H9 (cell line): Measurements from ENCODE around the gene STK25. TPM values are rescaled to one million over a fixed set of nuclear protein-coding genes. Genes with fewer than 3 reads are reported as not detected.

Source experiments
- DNase-seq: peaks from one replicate; pipeline ENCODE4 v3.0.0-alpha.2; 2017
- H2AFZ ChIP-seq: one replicate; pipeline ENCODE4 v1.6.1; 2013; ENCODE audit warnings: mild to moderate bottlenecking, low read length, control low read depth, moderate library complexity
- H2AK5ac ChIP-seq: 2 replicates; pipeline ENCODE4 v1.6.1; 2013; ENCODE audit warnings: low read length, control low read depth, mixed read lengths; ENCODE audit not compliant: insufficient read length
- H2BK120ac ChIP-seq: one replicate; pipeline ENCODE4 v1.6.1; 2013; ENCODE audit warnings: low read depth, mild to moderate bottlenecking, low read length, control low read depth, inconsistent platforms; ENCODE audit not compliant: poor library complexity, severe bottlenecking
- H2BK12ac ChIP-seq: 2 replicates; pipeline ENCODE4 v1.6.1; 2013; ENCODE audit warnings: low read length, control low read depth, mixed read lengths, low read depth; ENCODE audit not compliant: insufficient read length
- H2BK15ac ChIP-seq: 2 replicates; pipeline ENCODE4 v1.6.1; 2013; ENCODE audit warnings: low read depth, low read length, control low read depth
- H2BK20ac ChIP-seq: one replicate; pipeline ENCODE4 v1.6.1; 2013; ENCODE audit warnings: low read depth, mild to moderate bottlenecking, low read length, control low read depth, inconsistent platforms; ENCODE audit not compliant: poor library complexity, severe bottlenecking
- H2BK5ac ChIP-seq: 2 replicates; pipeline ENCODE4 v1.6.1; 2013; ENCODE audit warnings: low read length, control low read depth, mixed read lengths; ENCODE audit not compliant: insufficient read length
- H3K14ac ChIP-seq: 2 replicates; pipeline ENCODE4 v1.6.1; 2013; ENCODE audit warnings: low read length, control low read depth; ENCODE audit not compliant: insufficient read depth
- H3K18ac ChIP-seq: 2 replicates; pipeline ENCODE4 v1.6.1; 2013; ENCODE audit warnings: low read depth, mild to moderate bottlenecking, mixed read lengths, low read length, control low read depth; ENCODE audit not compliant: insufficient read length
- H3K23ac ChIP-seq: 2 replicates; pipeline ENCODE4 v1.6.1; 2013; ENCODE audit warnings: low read length, control low read depth, mixed read lengths, low read depth; ENCODE audit not compliant: insufficient read length
- H3K23me2 ChIP-seq: 2 replicates; pipeline ENCODE4 v1.6.1; 2013; ENCODE audit warnings: low read depth, mild to moderate bottlenecking, mixed read lengths, low read length, control low read depth; ENCODE audit not compliant: insufficient read length, poor library complexity, severe bottlenecking
- H3K27ac ChIP-seq: 2 replicates; pipeline ENCODE4 v1.5.1; 2013; ENCODE audit warnings: low read length, control low read depth, mixed read lengths, low read depth; ENCODE audit not compliant: insufficient read length
- H3K27me3 ChIP-seq: 2 replicates; pipeline ENCODE4 v1.6.1; 2013; ENCODE audit warnings: low read length, control low read depth, inconsistent platforms; ENCODE audit not compliant: insufficient read depth
- H3K4ac ChIP-seq: 2 replicates; pipeline ENCODE4 v1.6.1; 2013; ENCODE audit warnings: low read depth, mild to moderate bottlenecking, control low read depth, inconsistent platforms, low read length, moderate library complexity
- H3K4me1 ChIP-seq: 2 replicates; pipeline ENCODE4 v1.6.1; 2013; ENCODE audit warnings: low read length, control low read depth, inconsistent platforms; ENCODE audit not compliant: insufficient read depth
- H3K4me2 ChIP-seq: 2 replicates; pipeline ENCODE4 v1.6.1; 2013; ENCODE audit warnings: low read length, control low read depth, mixed read lengths; ENCODE audit not compliant: insufficient read length, insufficient read depth
- H3K56ac ChIP-seq: 2 replicates; pipeline ENCODE4 v1.6.1; 2013; ENCODE audit warnings: low read depth, mild to moderate bottlenecking, mixed read lengths, low read length, control low read depth; ENCODE audit not compliant: insufficient read length
- H3K79me1 ChIP-seq: 2 replicates; pipeline ENCODE4 v1.6.1; 2013; ENCODE audit warnings: low read depth, mild to moderate bottlenecking, moderate library complexity, low read length, control low read depth, inconsistent platforms; ENCODE audit not compliant: insufficient read depth, poor library complexity, severe bottlenecking
- H3K79me2 ChIP-seq: 2 replicates; pipeline ENCODE4 v1.6.1; 2013; ENCODE audit warnings: low read length, control low read depth, inconsistent platforms; ENCODE audit not compliant: insufficient read depth
- H3K9ac ChIP-seq: 2 replicates; pipeline ENCODE4 v1.6.1; 2013; ENCODE audit warnings: low read length, control low read depth, mixed read lengths; ENCODE audit not compliant: insufficient read length; ENCODE audit errors: extremely low read depth
- H3K9me3 ChIP-seq: one replicate; pipeline ENCODE4 v1.6.1; 2013; ENCODE audit warnings: low read depth, low read length, inconsistent platforms; ENCODE audit not compliant: control insufficient read depth
- H3T11ph ChIP-seq: one replicate; pipeline ENCODE4 v1.6.1; 2013; ENCODE audit warnings: mild to moderate bottlenecking, low read length, control low read depth, inconsistent platforms
- H4K20me1 ChIP-seq: one replicate; pipeline ENCODE4 v1.6.1; 2013; ENCODE audit not compliant: control insufficient read depth, insufficient read length, insufficient read depth
- H4K5ac ChIP-seq: 2 replicates; pipeline ENCODE4 v1.6.1; 2013; ENCODE audit warnings: low read depth, mild to moderate bottlenecking, mixed read lengths, low read length, control low read depth; ENCODE audit not compliant: insufficient read length
- H4K8ac ChIP-seq: replicated peaks from 2 replicates; pipeline ENCODE4 v1.6.1; 2013; ENCODE audit warnings: low read length, control low read depth, mixed read lengths, low read depth; ENCODE audit not compliant: insufficient read length
- H4K91ac ChIP-seq: 2 replicates; pipeline ENCODE4 v1.6.1; 2013; ENCODE audit warnings: low read depth, mild to moderate bottlenecking, moderate library complexity, mixed read lengths, low read length, control low read depth; ENCODE audit not compliant: insufficient read length
- H3K27ac Mint-ChIP-seq, 3 experiments: 2 replicates in 2 of 3; 3 replicates in 1 of 3; pipeline ENCODE4 v1.8.0; 2020 to 2021; ENCODE audit warnings: mixed read lengths in 3 of 3, mild to moderate bottlenecking in 1 of 3, moderate library complexity in 1 of 3
- H3K27me3 Mint-ChIP-seq: 2 replicates; pipeline ENCODE4 v1.8.0; 2021; ENCODE audit warnings: low read depth, mild to moderate bottlenecking, moderate library complexity, mixed read lengths
- H3K36me3 Mint-ChIP-seq, 3 experiments: 2 replicates in 2 of 3; 3 replicates in 1 of 3; pipeline ENCODE4 v1.8.0; 2020 to 2021; ENCODE audit warnings: low read depth in 3 of 3, mixed read lengths in 3 of 3; ENCODE audit not compliant: insufficient read depth in 1 of 3
- H3K4me1 Mint-ChIP-seq, 2 experiments: 2 replicates each; pipeline ENCODE4 v1.8.0; 2020; ENCODE audit warnings: mixed read lengths in 2 of 2
- H3K4me3 Mint-ChIP-seq, 2 experiments: 2 replicates in 1 of 2; 3 replicates in 1 of 2; pipeline ENCODE4 v1.8.0; 2020 to 2021; ENCODE audit warnings: mild to moderate bottlenecking in 2 of 2, mixed read lengths in 2 of 2, moderate library complexity in 1 of 2
- H3K9me3 Mint-ChIP-seq, 2 experiments: 2 replicates in 1 of 2; 3 replicates in 1 of 2; pipeline ENCODE4 v1.8.0; 2020; ENCODE audit warnings: mild to moderate bottlenecking in 2 of 2, mixed read lengths in 2 of 2, moderate library complexity in 1 of 2
- WGBS: extraction: QIAGEN DNeasy Blood & Tissue Kit; methylation state at CpG from one replicate; pipeline ENCODE4 v1.1.7; 2013; ENCODE audit warnings: missing lambda C conversion rate, low lambda C conversion rate, mixed read lengths; ENCODE audit not compliant: insufficient read length; ENCODE audit errors: extremely low coverage; 5-methylcytosine and 5-hydroxymethylcytosine counted together
- total RNA-seq: library from RNA; stranded (reverse); gene quantifications from 2 replicates; pipeline ENCODE4 v1.2.1, GENCODE V29; 2021
- TF ChIP-seq, protein P1 (sequence below): fragments of 200-600 bp; sonication (generic); conservative IDR thresholded peaks from 3 replicates; pipeline ENCODE4 v1.8.0; 2021; ENCODE audit warnings: antibody characterized with exemption, mild to moderate bottlenecking

The STK25 gene
- total RNA-seq, 1 experiment from 2014 or later: 189 TPM

DNA sequence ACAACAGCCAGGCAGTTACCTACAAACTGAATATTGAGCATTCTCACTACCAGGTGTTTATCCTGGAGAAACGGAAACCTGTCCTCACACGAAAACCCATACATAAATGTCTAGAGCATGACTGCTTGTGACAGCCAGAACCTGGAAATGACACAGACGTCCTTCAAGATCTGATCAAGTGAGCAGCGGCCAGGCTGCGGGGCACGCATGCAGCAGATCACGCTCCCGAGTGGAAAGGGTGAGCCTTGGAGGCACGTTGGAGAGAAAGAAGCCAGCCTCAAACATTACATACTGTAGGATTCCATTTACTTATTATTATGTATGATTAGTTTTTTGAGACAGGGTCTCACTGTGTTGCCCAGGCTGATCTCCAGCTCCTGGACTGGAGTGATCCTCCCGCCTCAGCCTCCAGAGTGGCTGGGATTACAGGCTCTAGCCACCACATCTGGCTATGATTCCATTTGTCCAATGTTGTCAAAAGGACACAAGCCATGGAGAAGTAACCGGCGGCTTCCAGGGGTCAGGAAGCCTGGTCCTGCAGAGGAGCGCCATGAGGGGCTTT is 22.9 kb upstream of the STK25 start:
- H3K4me2 ChIP-seq: no peak overlapping the region
- no peak overlapping the region for H2BK15ac ChIP-seq
- DNase-seq: no peak
- no peak overlapping the region for H3K4me3 Mint-ChIP-seq
- H3K27me3 Mint-ChIP-seq: peaks cover 6% of the 10 kb centered on the region
- H2BK5ac ChIP-seq: no peak overlapping the region
- H3K79me2 ChIP-seq: no peaks in the 10 kb centered on the region
- H4K20me1 ChIP-seq: no peaks in the 10 kb centered on the region
- peaks cover 0 to 4% (median 2%) of the 10 kb centered on the region in 3 experiments; a peak in 3 of 7 replicates for H3K36me3 Mint-ChIP-seq
- no peaks in the 10 kb centered on the region for H3K4me1 ChIP-seq
- TF ChIP-seq, protein P1, sequence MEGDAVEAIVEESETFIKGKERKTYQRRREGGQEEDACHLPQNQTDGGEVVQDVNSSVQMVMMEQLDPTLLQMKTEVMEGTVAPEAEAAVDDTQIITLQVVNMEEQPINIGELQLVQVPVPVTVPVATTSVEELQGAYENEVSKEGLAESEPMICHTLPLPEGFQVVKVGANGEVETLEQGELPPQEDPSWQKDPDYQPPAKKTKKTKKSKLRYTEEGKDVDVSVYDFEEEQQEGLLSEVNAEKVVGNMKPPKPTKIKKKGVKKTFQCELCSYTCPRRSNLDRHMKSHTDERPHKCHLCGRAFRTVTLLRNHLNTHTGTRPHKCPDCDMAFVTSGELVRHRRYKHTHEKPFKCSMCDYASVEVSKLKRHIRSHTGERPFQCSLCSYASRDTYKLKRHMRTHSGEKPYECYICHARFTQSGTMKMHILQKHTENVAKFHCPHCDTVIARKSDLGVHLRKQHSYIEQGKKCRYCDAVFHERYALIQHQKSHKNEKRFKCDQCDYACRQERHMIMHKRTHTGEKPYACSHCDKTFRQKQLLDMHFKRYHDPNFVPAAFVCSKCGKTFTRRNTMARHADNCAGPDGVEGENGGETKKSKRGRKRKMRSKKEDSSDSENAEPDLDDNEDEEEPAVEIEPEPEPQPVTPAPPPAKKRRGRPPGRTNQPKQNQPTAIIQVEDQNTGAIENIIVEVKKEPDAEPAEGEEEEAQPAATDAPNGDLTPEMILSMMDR: no peak
- no peak overlapping the region for H2AFZ ChIP-seq
- no peak overlapping the region for H4K8ac ChIP-seq
- H3K9ac ChIP-seq: no peak overlapping the region
- H3K23ac ChIP-seq: no peak overlapping the region
- no peak overlapping the region for H3K18ac ChIP-seq
- H3K9me3 Mint-ChIP-seq: peaks cover 6% of the 10 kb centered on the region in 2 experiments
- no peak overlapping the region for H2BK20ac ChIP-seq
- H3K23me2 ChIP-seq: no peaks in the 10 kb centered on the region
- H2BK12ac ChIP-seq: no peak overlapping the region
- no peak overlapping the region for H4K5ac ChIP-seq
- H3K4me1 Mint-ChIP-seq: 0 out of 4 replicates have a peak, but pooled peaks cover 0 to 2% of the 10 kb centered on the region in 2 experiments
- no peak overlapping the region for H3K56ac ChIP-seq
- H4K91ac ChIP-seq: no peak overlapping the region
- H2AK5ac ChIP-seq: no peak overlapping the region
- no CpG with 5 or more reads among the region's 13 CpGs for WGBS
- H3K79me1 ChIP-seq: no peaks in the 10 kb centered on the region
- H3K14ac ChIP-seq: no peak overlapping the region
- H3T11ph ChIP-seq: no peak overlapping the region
- no peak overlapping the region for H3K4ac ChIP-seq
- H3K9me3 ChIP-seq: no peaks in the 10 kb centered on the region
- H3K27ac Mint-ChIP-seq: no peak overlapping the region
- H3K27ac ChIP-seq: no peak overlapping the region
- H3K27me3 ChIP-seq: no peaks in the 10 kb centered on the region
- no peak overlapping the region for H2BK120ac ChIP-seq
